Breast epithelium (tissue), 4 donors: ENCODE data around the gene KRTAP9-9. TPM values are rescaled to one million over a fixed set of nuclear protein-coding genes. Genes with fewer than 3 reads are reported as not detected.

ENCODE experiments used
- DNase-seq, 2 donors: peaks; one replicate each; pipeline ENCODE4 v3.0.0-alpha.2; 2019; ENCODE audit warnings: low spot score in 2 of 2
- H3K27ac ChIP-seq, 2 donors: fragments of 200-600 bp; sonication (generic) in 1 of 2; one replicate each; pipeline ENCODE4 v1.5.1; 2016 to 2019; ENCODE audit warnings: mild to moderate bottlenecking in 1 of 2
- H3K27me3 ChIP-seq, 2 donors: fragments of 200-600 bp; sonication (generic) in 1 of 2; one replicate each; pipeline versions ENCODE4 v1.5.1 to v1.6.0; 2017 to 2019; ENCODE audit warnings: control low read depth in 1 of 2, mild to moderate bottlenecking in 1 of 2
- H3K36me3 ChIP-seq: fragments of 200-600 bp; one replicate; pipeline ENCODE4 v1.5.1; 2019
- H3K4me1 ChIP-seq, 2 donors: fragments of 200-600 bp; sonication (generic); one replicate each; pipeline ENCODE4 v1.5.1; 2016 to 2019; ENCODE audit warnings: control low read depth in 1 of 2
- H3K4me3 ChIP-seq, 3 donors: fragments of 200-600 bp; sonication (generic); 1 replicate in 2 of 3; 2 replicates in 1 of 3; pipeline ENCODE4 v1.5.1; 2016 to 2019; ENCODE audit warnings: mild to moderate bottlenecking in 3 of 3, moderate library complexity in 2 of 3
- H3K9me3 ChIP-seq, 2 donors: fragments of 200-600 bp; sonication (generic) in 1 of 2; one replicate each; pipeline ENCODE4 v1.5.1; 2016 to 2019; ENCODE audit warnings: control low read depth in 1 of 2
- CTCF ChIP-seq, 3 donors: fragments of 450-650 bp; IDR thresholded peaks; one replicate each; pipeline ENCODE4 v1.5.1; 2016 to 2017; ENCODE audit warnings: antibody characterized with exemption in 3 of 3, mild to moderate bottlenecking in 3 of 3, moderate library complexity in 3 of 3
- POLR2A ChIP-seq: fragments of 450-650 bp; IDR thresholded peaks from one replicate; pipeline ENCODE4 v1.6.1; 2016; ENCODE audit warnings: antibody characterized with exemption, mild to moderate bottlenecking, moderate library complexity
- POLR2AphosphoS5 ChIP-seq, 3 donors: sonication (generic); formaldehyde crosslinking; IDR thresholded peaks; one replicate each; pipeline ENCODE4 v1.6.1; 2017; ENCODE audit warnings: antibody characterized with exemption in 3 of 3
- intact Hi-C: fragments of 100-400 bp; cut with DNase I; formaldehyde crosslinking; loops from one replicate; pipeline ENCODE4 v1.15.1; 2023; ENCODE audit warnings: low total_unique reads
- total RNA-seq, 3 donors: library from RNA; depleted of rRNA; stranded (reverse); fragments of >200 nt; gene quantifications; one replicate each; pipeline ENCODE4 v1.1.0, GENCODE V29; 2016

KRTAP9-9 gene
- total RNA-seq, 3 donors from 2014 or later, result not detected

GRCh38 chr17:41278176-41278955 is 23.2 kb downstream of the KRTAP9-9 start:
- TF ChIP-seq POLR2A (no peak), POLR2AphosphoS5 (IDR thresholded peaks at IDR 0.05) (no peak), CTCF (IDR thresholded peaks at IDR 0.05) (no peak)
- no peak for DNase-seq
- Histone ChIP-seq H3K4me1 (no peaks in the 10 kb centered on the region), H3K27ac (no peak overlapping the region), H3K9me3 (no peaks in the 10 kb centered on the region), H3K27me3 (no peaks in the 10 kb centered on the region), H3K36me3 (no peaks in the 10 kb centered on the region), H3K4me3 (no peak overlapping the region)
- intact Hi-C loops, result no loop called here

GRCh38 chr17:41284043-41284442 is 28.9 kb downstream of the KRTAP9-9 start:
- H3K9me3 ChIP-seq, result no peaks in the 10 kb centered on the region
- no peaks in the 10 kb centered on the region for H3K27me3 ChIP-seq
- H3K27ac ChIP-seq, result no peak overlapping the region
- H3K4me1 ChIP-seq, result no peaks in the 10 kb centered on the region
- DNase-seq, result no peak
- intact Hi-C loops, result no loop called here
- H3K4me3 ChIP-seq, result no peak overlapping the region
- TF ChIP-seq POLR2AphosphoS5 (IDR thresholded peaks at IDR 0.05) (no peak), CTCF (IDR thresholded peaks at IDR 0.05) (no peak), POLR2A (no peak)
- no peaks in the 10 kb centered on the region for H3K36me3 ChIP-seq

- no peaks in the 10 kb centered on the region for H3K4me1 ChIP-seq
- H3K27ac ChIP-seq, result no peak overlapping the region
- no peaks in the 10 kb centered on the region for H3K9me3 ChIP-seq
- intact Hi-C loops, result no loop called here
- DNase-seq, result no peak
- H3K27me3 ChIP-seq, result no peaks in the 10 kb centered on the region
- no peak overlapping the region for H3K4me3 ChIP-seq
- no peaks in the 10 kb centered on the region for H3K36me3 ChIP-seq
- TF ChIP-seq CTCF (IDR thresholded peaks at IDR 0.05) (no peak), POLR2A (no peak), POLR2AphosphoS5 (IDR thresholded peaks at IDR 0.05) (no peak)
These were observed 29.4 kb downstream of the KRTAP9-9 start for GRCh38 chr17:41284546-41284945.

GRCh38 chr17:41287050-41287449 is 31.9 kb downstream of the KRTAP9-9 start:
- no peak overlapping the region for H3K4me3 ChIP-seq
- intact Hi-C loops, result no loop called here
- no peaks in the 10 kb centered on the region for H3K27me3 ChIP-seq
- no peaks in the 10 kb centered on the region for H3K36me3 ChIP-seq
- H3K27ac ChIP-seq, result no peak overlapping the region
- no peak for DNase-seq
- no peaks in the 10 kb centered on the region for H3K4me1 ChIP-seq
- no peaks in the 10 kb centered on the region for H3K9me3 ChIP-seq
- TF ChIP-seq CTCF (IDR thresholded peaks at IDR 0.05) (no peak), POLR2A (no peak), POLR2AphosphoS5 (IDR thresholded peaks at IDR 0.05) (no peak)

- intact Hi-C loops, result no loop called here
- no peak overlapping the region for H3K27ac ChIP-seq
- H3K27me3 ChIP-seq, result no peaks in the 10 kb centered on the region
- DNase-seq, result no peak
- H3K4me3 ChIP-seq, result no peak overlapping the region
- no peak for TF ChIP-seq POLR2AphosphoS5 (IDR thresholded peaks at IDR 0.05)
- TF ChIP-seq CTCF (IDR thresholded peaks at IDR 0.05), result no peak
- TF ChIP-seq POLR2A, result no peak
- H3K4me1 ChIP-seq, result no peaks in the 10 kb centered on the region
- no peaks in the 10 kb centered on the region for H3K36me3 ChIP-seq
- H3K9me3 ChIP-seq, result no peaks in the 10 kb centered on the region
These were observed 38.8 kb downstream of the KRTAP9-9 start for GRCh38 chr17:41294016-41294415.
